ENCODE data around the gene ZCCHC12. TPM values are rescaled to one million over a fixed set of nuclear protein-coding genes. Genes with fewer than 3 reads are reported as not detected.

Gene ZCCHC12
- total and polyA plus RNA-seq, 10 of the 15 experiments (the other 5 are each of a cell fraction or from before 2014, with no cell fraction given): 0.04 TPM; not detected in 9

DNA sequence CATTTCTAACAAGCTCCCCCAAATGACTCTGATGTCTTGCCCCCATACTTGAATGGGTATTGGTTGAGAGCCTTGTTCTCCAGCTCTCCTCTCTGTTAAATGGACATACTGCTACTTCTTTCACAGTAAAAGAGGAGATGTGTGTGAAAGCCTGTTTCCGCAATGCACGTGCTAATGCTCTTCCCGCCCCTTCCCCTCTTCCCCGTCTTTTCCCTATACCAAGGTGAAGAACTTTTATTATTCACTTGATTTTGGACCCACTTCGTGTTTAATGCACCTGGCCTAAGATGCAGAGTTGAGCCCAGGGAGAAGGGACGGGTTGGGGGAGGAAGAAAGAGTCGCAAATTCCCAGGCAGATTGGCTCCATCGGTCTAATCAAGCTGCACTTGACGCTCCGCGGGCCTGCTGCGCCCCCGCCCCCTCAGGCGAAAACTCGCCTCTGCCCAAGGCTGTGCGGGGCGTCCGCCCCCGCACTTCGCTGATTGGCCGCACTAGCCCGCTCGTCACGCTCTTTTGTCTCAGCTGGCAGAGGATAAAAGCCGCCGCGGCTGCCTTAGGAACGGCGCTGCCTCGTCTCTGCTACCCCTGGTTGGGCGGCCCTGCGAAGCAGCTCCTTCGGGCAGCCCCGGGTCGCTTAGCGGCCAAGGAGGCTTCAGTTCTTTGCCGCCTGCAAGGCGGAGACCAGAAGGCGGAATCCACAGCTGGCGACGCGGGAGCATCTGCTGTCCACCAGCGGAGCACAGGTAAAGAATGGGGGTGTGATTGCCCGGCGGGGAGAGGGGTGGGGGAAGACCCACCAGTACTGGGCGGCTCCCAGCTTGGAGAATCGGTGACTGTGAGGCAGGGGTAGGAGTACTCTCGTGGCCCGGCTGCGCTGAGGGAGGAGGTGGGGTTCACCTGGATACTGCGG lies at the start of gene ZCCHC12 (continued):
- TF ChIP-seq SUPT20H (IDR thresholded peaks at IDR 0.05; ENCODE audit: borderline replicate concordance, control insufficient read depth, low read depth, low read length): no peak
- no peak for TF ChIP-seq SPI1 (IDR thresholded peaks at IDR 0.05; ENCODE audit: borderline replicate concordance, insufficient read depth, low read depth, low read length)
- no peak for TF ChIP-seq SMARCA5 (IDR thresholded peaks at IDR 0.05)
- no peak for TF ChIP-seq SIX5 (IDR thresholded peaks at IDR 0.05; ENCODE audit: low read depth, low read length, severe bottlenecking)
- TF ChIP-seq EGR1 (IDR thresholded peaks at IDR 0.05; ENCODE audit: borderline replicate concordance in 1 of 2, low read depth in 2 of 2, low read length in 2 of 2): peak in 1 of 2 experiments; percentile 74; a peak in 2 of 3 replicates
- TF ChIP-seq, protein P1, sequence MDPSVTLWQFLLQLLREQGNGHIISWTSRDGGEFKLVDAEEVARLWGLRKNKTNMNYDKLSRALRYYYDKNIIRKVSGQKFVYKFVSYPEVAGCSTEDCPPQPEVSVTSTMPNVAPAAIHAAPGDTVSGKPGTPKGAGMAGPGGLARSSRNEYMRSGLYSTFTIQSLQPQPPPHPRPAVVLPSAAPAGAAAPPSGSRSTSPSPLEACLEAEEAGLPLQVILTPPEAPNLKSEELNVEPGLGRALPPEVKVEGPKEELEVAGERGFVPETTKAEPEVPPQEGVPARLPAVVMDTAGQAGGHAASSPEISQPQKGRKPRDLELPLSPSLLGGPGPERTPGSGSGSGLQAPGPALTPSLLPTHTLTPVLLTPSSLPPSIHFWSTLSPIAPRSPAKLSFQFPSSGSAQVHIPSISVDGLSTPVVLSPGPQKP (IDR thresholded peaks at IDR 0.05; ENCODE audit: low read depth, low read length): no peak
- TF ChIP-seq TBL1XR1 (IDR thresholded peaks at IDR 0.05; ENCODE audit: low read depth, low read length): no peak
- no peak for TF ChIP-seq ETV6 (conservative IDR thresholded peaks at IDR 0.05 in 1 of 2, IDR thresholded peaks at IDR 0.05 in 1 of 2; ENCODE audit: borderline replicate concordance in 1 of 2, low read depth in 1 of 2)
- no peak for TF ChIP-seq GATAD2B (conservative IDR thresholded peaks at IDR 0.05; ENCODE audit: low read depth)
- TF ChIP-seq, protein P2, sequence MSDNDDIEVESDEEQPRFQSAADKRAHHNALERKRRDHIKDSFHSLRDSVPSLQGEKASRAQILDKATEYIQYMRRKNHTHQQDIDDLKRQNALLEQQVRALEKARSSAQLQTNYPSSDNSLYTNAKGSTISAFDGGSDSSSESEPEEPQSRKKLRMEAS (IDR thresholded peaks at IDR 0.05; ENCODE audit: low read depth, low read length): no peak
- TF ChIP-seq, protein P3, sequence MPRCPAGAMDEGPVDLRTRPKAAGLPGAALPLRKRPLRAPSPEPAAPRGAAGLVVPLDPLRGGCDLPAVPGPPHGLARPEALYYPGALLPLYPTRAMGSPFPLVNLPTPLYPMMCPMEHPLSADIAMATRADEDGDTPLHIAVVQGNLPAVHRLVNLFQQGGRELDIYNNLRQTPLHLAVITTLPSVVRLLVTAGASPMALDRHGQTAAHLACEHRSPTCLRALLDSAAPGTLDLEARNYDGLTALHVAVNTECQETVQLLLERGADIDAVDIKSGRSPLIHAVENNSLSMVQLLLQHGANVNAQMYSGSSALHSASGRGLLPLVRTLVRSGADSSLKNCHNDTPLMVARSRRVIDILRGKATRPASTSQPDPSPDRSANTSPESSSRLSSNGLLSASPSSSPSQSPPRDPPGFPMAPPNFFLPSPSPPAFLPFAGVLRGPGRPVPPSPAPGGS (IDR thresholded peaks at IDR 0.05; ENCODE audit: borderline replicate concordance, insufficient read depth, low read depth, low read length, poor library complexity, severe bottlenecking): no peak
- TF ChIP-seq, protein P4, sequence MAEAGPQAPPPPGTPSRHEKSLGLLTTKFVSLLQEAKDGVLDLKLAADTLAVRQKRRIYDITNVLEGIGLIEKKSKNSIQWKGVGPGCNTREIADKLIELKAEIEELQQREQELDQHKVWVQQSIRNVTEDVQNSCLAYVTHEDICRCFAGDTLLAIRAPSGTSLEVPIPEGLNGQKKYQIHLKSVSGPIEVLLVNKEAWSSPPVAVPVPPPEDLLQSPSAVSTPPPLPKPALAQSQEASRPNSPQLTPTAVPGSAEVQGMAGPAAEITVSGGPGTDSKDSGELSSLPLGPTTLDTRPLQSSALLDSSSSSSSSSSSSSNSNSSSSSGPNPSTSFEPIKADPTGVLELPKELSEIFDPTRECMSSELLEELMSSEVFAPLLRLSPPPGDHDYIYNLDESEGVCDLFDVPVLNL (IDR thresholded peaks at IDR 0.05; ENCODE audit: low read depth, low read length): no peak
- TF ChIP-seq TARDBP (IDR thresholded peaks at IDR 0.05; ENCODE audit: borderline replicate concordance): no peak
- TF ChIP-seq PAX8 (IDR thresholded peaks at IDR 0.05): no peak
- TF ChIP-seq IRF4 (IDR thresholded peaks at IDR 0.05; ENCODE audit: low read depth, low read length): no peak
- TF ChIP-seq CBFB (IDR thresholded peaks at IDR 0.05; ENCODE audit: low read depth): no peak
